Measurements from ENCODE around the gene PTX4.

- TF ChIP-seq CTCF (IDR thresholded peaks at IDR 0.05) = no peak
- TF ChIP-seq POLR2AphosphoS5 (IDR thresholded peaks at IDR 0.05) = no peak
These were observed 616 bp downstream of the PTX4 start for GRCh38 chr16:1488054-1488601.
